NCI-H1048 (cell line): ENCODE measurements around the gene LIMA1.

Experiments used
- DNase-seq: peaks from one replicate; lab custom pipeline; 2025; lab: John Stamatoyannopoulos, UW

The LIMA1 gene

GRCh38 chr12:50218386-50218785, 64.9 kb downstream of the LIMA1 start:
- no peak for DNase-seq

GRCh38 chr12:50217202-50217601, 66.1 kb downstream of the LIMA1 start:
- DNase-seq, result no peak

- DNase-seq, result no peak
Measured at GRCh38 chr12:50215033-50215432, 68.3 kb downstream of the LIMA1 start.

- DNase-seq, result no peak
Measured at GRCh38 chr12:50214018-50214417, 69.3 kb downstream of the LIMA1 start.

- DNase-seq, result no peak
Measured at GRCh38 chr12:50213439-50213838, 69.9 kb downstream of the LIMA1 start.

GRCh38 chr12:50212071-50212467, 71.3 kb downstream of the LIMA1 start:
- DNase-seq, result no peak

GRCh38 chr12:50211392-50212070, 71.8 kb downstream of the LIMA1 start:
- no peak for DNase-seq

- DNase-seq, result no peak
Measured at GRCh38 chr12:50207424-50207823, 75.9 kb downstream of the LIMA1 start.

GRCh38 chr12:50205648-50206047, 77.7 kb downstream of the LIMA1 start:
- no peak for DNase-seq

- no peak for DNase-seq
Measured at GRCh38 chr12:50203691-50204090, 79.6 kb downstream of the LIMA1 start.

GRCh38 chr12:50201987-50202521, 81.3 kb downstream of the LIMA1 start:
- DNase-seq, result no peak

- DNase-seq, result no peak
Measured at GRCh38 chr12:50200552-50201273, 82.6 kb downstream of the LIMA1 start.

GRCh38 chr12:50198829-50199228, 84.5 kb downstream of the LIMA1 start:
- no peak for DNase-seq

- no peak for DNase-seq
Measured at GRCh38 chr12:50197297-50197727, 86.0 kb downstream of the LIMA1 start.

GRCh38 chr12:50196537-50196936, 86.8 kb downstream of the LIMA1 start:
- DNase-seq, result no peak

- DNase-seq, result no peak
Measured at GRCh38 chr12:50195832-50196231, 87.5 kb downstream of the LIMA1 start.

GRCh38 chr12:50192908-50193307, 90.4 kb downstream of the LIMA1 start:
- no peak for DNase-seq

GRCh38 chr12:50192236-50192635, 91.1 kb downstream of the LIMA1 start:
- no peak for DNase-seq

GRCh38 chr12:50190859-50191258, 92.5 kb downstream of the LIMA1 start:
- DNase-seq, result no peak

GRCh38 chr12:50188875-50189575, 94.3 kb downstream of the LIMA1 start:
- no peak for DNase-seq

GRCh38 chr12:50188241-50188781, 95.0 kb downstream of the LIMA1 start:
- DNase-seq, result no peak

GRCh38 chr12:50187084-50187900, 96.0 kb downstream of the LIMA1 start:
- DNase-seq, result no peak
